Posterior cingulate gyrus (tissue), 11 donors: ENCODE measurements around the gene LIPK.

Experiments used
- DNase-seq, 10 donors: peaks; one replicate each; pipeline versions ENCODE4 v3.0.0 to v3.0.0-alpha.2; 2020 to 2021; ENCODE audit warnings: mixed read lengths in 3 of 10
- intact Hi-C: fragments of 100-400 bp; cut with DNase I; formaldehyde crosslinking; loops from one replicate; pipeline ENCODE4 v1.15.1; 2023

Gene LIPK

GRCh38 chr10:88781206-88781605 is 75.2 kb downstream of the LIPK start:
- DNase-seq: no peak
- intact Hi-C loops: no loop called here

- intact Hi-C loops: no loop called here
- no peak for DNase-seq
Observed at GRCh38 chr10:88782222-88782621, 76.2 kb downstream of the LIPK start.

- no peak for DNase-seq
- intact Hi-C loops: no loop called here
Observed at GRCh38 chr10:88783724-88784123, 77.7 kb downstream of the LIPK start.

GRCh38 chr10:88786032-88786770 is 80.2 kb downstream of the LIPK start:
- intact Hi-C loops: no loop called here

GRCh38 chr10:88787463-88787862 is 81.4 kb downstream of the LIPK start:
- DNase-seq: no peak
- intact Hi-C loops: no loop called here

More at GRCh38 chr10:88786032-88786770, 80.2 kb downstream of the LIPK start:
- no peak for DNase-seq

- no peak for DNase-seq
- intact Hi-C loops: no loop called here
Observed at GRCh38 chr10:88788924-88789323, 82.9 kb downstream of the LIPK start.

- DNase-seq: no peak
- intact Hi-C loops: no loop called here
Observed at GRCh38 chr10:88791924-88792323, 85.9 kb downstream of the LIPK start.

GRCh38 chr10:88792661-88793060 is 86.6 kb downstream of the LIPK start:
- intact Hi-C loops: no loop called here
- DNase-seq: peak in 6 of 10 donors; percentile 5 to 81 (median 19)

- intact Hi-C loops: no loop called here
- DNase-seq: no peak
Observed at GRCh38 chr10:88793712-88794299, 87.8 kb downstream of the LIPK start.

GRCh38 chr10:88794731-88795130 is 88.7 kb downstream of the LIPK start:
- no peak for DNase-seq
- intact Hi-C loops: no loop called here

- no peak for DNase-seq
- intact Hi-C loops: no loop called here
Observed at GRCh38 chr10:88800152-88801125, 94.4 kb downstream of the LIPK start.
